Right lung (tissue), 5 donors: Measurements from ENCODE around the gene GPHN. TPM values are rescaled to one million over a fixed set of nuclear protein-coding genes. Genes with fewer than 3 reads are reported as not detected.

Experiments used
- DNase-seq, 2 donors: peaks; one replicate each; pipeline ENCODE4 v3.0.0-alpha.2; 2013
- polyA plus RNA-seq, 5 donors: library from polyadenylated mRNA; unstranded; fragments of 120-200 nt; gene quantifications; one replicate each; pipeline versions ENCODE4 v1.2.1 to v1.2.3, GENCODE V29; 2013; ENCODE audit warnings: inconsistent platforms in 1 of 5, low replicate concordance in 1 of 5; ENCODE audit not compliant: insufficient read length in 5 of 5, insufficient read depth in 1 of 5

Gene GPHN
- polyA plus RNA-seq, 5 donors, result 19.5 to 27.6 (median 26.5) TPM

DNA sequence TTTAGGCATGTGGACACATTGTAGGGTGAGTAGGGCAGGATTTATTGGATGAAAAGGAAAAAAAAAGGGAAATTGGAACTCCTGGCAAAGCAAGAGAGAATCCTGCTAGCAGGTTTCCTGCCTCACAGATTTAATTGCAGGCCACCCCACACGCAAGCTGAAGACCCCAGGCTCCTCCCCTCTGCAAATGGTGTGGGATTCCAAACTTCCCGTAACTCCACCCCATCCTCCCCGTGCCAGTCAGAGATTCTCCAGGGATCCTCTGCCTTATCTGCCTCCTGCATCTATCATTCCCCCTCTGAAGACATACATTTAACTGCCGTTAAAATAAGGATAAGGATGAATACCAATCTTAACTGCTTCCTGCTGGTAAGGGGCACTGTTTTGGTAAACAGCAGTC, 431.5 kb downstream of the GPHN start:
- no peak for DNase-seq

DNA sequence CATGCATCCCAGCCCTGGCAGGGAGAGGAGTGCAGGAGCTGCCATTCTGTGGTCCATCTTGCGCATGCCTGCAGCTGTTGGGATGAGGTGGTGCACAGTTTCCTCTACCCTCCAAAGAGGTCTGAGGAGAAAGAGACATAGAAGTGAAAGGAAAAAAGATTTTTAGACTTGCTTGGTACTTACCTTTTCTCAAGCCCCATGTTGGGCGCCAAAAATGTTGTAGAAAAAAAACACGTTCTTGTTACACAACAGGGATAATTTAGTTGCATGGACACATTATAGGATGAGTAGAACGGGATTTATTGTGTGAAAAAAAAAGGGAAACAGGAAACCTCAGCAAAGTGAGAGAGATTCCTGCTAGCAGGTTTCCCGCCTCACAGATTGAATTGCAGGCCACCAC, 436.9 kb downstream of the GPHN start:
- DNase-seq, result peak in 1 of 2 donors; percentile 3

DNA sequence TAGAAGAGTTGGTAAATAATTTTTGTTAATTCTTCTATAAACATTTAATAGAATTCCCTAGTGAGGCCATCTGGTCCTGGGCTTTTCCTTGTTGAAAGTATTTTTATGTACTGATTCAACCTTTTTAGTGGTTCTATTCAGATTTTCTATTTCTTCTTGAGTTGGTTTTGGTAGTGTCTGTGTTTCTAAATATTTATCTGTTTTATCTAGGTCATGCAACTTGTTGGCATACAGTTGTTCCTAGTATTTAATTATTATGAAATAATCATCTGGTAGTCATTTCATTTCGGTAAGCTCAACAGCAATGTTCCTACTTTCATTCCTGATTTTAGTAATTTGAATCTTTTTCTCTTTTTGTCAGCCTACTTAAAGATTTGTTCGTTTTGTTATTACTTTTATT, 447.2 kb downstream of the GPHN start:
- DNase-seq, result no peak

DNA sequence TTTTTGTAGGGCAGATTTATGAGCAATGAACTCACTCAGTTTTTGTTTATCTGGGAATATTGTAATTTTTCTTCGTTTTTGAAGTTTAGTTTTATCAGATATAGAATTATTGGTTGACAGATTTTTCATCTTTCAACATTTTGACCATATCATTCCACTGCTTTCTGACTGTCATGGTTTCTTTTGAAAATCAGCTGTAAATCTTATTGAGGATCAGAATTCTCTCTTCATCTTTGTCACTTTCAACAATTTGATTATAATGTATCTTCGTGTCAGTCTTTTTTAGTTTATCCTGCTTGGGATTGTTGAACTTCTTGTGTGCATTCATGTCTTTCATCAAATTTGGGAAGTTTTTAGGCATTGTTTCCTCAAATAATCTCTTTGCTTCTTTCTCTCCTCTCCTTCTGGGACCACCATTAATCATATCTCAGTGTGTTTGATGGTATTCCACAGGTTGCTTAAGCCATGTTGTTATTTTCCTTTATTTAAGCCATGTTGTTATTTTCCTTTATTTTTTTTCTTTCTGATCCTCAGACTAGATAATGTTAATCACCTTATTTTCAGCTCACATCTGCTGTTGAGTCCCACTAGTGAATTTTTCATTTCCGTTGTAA, 451.6 kb downstream of the GPHN start:
- no peak for DNase-seq

GRCh38 chr14:66965831-66966230, 457.9 kb downstream of the GPHN start:
- DNase-seq, result no peak

GRCh38 chr14:66972469-66972868, 464.5 kb downstream of the GPHN start:
- DNase-seq, result no peak

GRCh38 chr14:66974397-66975025, 466.6 kb downstream of the GPHN start:
- DNase-seq, result no peak

DNA sequence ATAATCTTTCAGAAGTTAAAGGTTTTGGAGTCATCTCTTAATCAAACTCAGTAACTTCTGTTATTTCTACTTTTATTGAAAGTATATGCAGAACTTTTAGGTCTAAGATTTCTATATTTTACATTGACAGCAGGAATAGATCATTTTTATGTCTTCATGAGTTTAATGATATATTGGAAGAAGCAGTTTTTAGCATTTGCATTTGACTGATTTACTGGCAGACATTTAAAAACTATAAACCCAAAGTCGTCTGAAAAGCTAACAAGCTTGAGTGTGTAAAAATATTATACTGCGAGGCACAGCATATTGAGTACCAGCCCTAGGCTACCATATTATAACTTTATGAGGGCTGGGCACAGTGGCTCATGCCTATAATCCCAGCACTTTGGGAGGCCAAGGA, 467.3 kb downstream of the GPHN start:
- no peak for DNase-seq

DNA sequence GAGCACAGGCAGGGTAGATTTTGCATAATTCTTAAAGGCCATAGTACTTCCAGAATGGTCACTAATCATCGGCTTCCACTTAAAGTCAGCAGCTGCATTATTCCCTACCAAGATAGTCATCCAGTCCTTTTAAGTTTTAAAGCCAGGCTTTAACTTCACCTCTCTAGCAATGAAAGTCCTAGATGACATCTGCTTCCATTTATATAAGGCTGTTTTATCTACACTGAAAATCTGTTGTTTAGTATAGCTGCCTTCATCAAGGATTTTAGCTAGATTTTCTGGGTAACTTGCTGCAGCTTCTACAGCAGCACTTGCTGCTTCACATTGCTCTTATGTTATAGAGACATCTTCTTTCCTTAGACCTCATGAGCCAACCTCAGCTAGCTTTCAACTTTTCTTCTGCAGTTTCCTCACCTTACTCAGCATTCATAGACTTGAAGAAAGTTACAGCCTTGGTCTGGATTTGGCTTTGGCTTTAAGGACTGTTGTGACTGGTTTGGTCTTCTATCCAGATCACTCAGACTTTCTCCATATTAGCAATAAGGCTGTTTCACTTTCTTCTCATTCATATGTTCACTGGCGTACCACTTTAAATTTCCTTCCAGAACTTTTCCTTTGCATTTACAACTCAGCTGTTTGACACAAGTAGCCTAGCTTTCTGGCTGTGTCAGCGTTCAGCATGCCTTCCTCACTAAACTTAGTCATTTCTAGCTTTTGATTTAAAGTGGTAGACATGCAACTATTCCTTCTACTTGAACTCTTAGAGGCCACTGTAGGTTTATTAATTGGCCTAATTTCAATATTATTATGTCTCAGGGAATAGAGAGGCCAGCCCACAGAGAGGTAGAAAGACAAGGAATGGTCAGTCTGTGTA, 471.4 kb downstream of the GPHN start:
- DNase-seq, result no peak

- DNase-seq, result no peak
These were observed 474.3 kb downstream of the GPHN start for GRCh38 chr14:66982247-66982646.

DNA sequence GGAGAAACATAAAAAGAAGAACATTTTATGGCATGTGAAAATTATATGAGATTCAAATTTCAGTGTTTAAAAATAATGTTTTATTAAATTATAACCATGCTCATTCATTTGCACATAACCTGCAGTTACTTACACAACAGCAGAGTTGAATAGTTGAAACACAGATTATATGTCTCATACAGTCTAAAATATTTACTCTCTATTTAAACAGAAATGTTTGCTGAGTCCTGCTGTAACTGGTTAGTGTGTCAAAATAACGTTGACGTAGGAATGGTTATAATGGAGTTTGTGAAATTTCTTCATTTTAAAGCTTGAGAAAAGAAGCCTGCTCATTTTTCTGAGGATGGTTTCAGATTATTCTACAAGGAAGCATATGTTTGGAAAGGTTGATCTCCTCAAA, 484.8 kb downstream of the GPHN start:
- no peak for DNase-seq

DNA sequence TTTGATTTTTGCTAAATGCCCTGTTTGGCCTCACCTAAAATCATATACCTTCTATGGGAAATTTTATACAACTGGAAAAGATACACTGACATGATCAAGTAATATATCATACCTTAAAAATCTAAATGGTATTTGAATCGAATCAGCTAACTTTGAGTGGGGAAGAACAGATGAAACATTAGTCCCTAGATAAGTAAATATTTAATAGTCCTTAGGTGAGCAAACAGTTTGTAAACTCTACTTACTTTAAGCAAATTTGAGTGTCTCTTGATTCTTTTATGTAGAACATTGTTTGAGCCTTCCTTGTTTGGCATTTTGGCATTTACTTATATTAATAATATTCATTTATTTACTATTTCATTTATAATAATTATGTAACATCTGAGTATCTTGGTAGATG, 485.6 kb downstream of the GPHN start:
- no peak for DNase-seq

DNA sequence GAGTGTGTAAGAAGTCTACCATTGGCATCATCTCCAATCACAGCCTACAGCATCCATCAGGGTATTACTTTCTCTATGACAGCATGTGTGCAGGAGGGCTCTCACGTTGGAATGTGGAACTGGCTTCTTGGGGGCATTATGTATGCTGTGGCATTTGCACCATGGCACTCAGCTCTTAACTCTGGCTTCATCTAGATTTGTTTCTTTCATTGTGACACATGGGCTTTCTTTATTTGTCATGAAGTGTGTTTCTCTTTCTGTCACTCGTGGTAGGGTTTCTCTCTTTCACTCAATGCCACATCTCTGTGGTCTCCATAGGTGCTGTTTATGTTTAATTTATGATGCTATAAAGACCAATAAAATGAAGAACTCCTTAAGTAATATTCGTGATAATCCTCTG, 490.1 kb downstream of the GPHN start:
- no peak for DNase-seq

GRCh38 chr14:66999978-67000377, 492.0 kb downstream of the GPHN start:
- DNase-seq, result no peak

DNA sequence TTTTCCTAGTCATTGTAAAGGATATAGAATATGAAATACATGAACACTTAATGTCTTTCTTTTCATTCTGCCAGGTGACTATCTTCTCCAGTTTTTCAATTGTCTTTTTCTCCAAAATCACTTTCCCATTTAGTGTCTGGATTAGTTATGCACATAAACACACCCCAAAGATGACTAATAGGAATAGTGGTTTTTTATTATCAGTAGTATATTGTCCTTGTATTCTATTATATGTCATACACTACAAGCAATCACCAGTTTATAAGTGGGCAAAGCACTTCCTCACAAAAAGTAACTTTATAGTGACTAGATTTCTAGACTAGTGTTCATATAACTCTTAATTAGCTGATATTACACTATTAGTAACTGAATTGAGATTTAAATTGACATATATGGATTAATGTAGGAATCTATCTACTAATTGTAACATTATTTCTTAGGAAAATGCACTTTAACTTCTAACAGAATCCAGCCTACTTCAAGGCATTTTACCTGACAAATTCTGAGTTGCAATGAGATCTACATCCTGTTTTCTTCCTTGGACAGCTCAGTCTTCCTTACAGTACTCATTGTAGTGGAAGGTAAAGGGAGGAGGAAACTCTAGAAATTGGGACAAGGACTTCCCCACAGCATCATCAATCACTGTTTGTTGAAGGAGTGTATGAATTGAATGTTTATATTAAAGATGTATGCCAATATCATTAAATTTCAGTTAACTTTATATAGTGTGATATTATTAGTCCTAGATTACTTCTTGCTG, 495.2 kb downstream of the GPHN start:
- no peak for DNase-seq

DNA sequence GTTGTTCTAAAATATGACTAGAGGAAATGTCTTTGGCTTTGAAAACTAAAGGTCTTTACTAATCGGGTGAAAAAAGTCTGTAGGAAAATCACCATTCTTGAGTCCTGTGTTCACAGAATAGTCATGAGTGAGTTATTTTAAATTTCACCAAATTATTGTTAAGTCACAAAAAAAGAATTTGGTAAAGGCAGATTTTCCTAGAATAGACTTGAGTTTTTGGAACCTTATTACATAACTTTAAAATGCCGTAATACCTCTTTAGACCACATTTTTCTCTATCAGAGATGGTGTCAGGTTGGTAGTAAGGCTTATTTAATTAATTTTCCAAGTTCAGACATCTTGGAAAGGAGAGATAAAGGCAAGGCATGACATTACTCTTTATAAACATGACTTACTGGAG, 496.6 kb downstream of the GPHN start:
- no peak for DNase-seq

DNA sequence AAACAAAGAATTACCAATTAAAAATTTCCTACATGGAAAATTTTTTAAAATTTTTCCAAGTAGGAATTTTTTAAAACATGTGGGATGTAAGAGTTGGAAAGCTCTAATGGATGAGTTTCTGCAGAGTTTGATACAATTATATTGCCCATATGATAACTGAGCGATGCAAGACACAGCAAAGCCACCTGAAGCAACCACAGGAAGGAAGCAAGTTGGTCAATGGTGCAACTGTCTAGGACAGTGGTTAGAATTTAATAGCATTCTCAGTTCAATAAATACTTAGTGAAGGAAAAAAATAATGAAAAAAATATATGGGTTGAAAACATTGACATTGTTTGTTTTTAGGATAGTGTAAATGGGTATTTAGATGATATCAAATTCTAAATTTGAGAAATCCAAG, 502.7 kb downstream of the GPHN start:
- DNase-seq, result no peak

GRCh38 chr14:67016856-67017255, 508.9 kb downstream of the GPHN start:
- no peak for DNase-seq

- no peak for DNase-seq
These were observed 510.8 kb downstream of the GPHN start for GRCh38 chr14:67018720-67019119.

GRCh38 chr14:67019796-67020195, 511.8 kb downstream of the GPHN start:
- DNase-seq, result no peak

DNA sequence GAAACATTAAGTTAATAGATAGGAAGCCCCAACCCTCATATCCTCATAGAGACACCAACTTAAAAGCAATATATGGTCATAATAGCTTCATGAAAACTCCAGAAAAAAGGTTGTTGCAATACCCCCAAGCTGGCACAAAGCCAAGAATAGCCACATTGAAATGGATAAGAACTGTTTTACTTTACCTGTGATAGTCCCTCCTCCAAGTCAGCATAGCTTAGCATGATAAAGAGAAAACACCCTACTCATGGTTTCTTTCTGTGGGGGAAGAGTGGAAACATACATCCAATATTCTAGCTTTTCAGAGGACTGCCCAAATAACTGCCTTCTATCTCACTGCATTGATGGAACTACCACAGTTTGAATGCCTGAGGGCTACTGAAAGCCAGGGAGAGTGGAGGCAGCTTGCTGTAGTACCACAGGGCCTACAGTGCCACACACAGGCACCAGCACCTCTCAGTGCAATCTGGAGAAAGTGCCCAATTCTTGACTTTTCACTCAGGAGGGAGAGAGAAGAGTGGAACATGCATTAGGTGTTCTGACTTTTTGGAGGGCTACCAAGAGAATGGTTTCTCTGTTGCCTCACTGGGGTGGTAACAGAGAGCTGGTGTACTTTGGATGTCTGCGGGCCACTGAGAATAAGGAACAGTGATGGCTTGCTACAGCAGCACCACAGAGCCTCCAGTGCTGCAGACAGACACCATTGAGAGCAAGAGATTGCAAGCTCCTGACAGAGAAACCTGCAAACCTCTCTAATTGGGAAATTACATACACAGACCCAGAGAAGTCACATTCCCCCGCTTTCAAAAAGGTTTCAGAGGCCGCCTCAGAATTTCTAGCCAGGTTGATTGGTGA, 524.2 kb downstream of the GPHN start:
- DNase-seq, result no peak
